Mammary epithelial cell (primary cell): ENCODE data around the gene AGFG1.

ENCODE experiments used
- EZH2 ChIP-seq: IDR thresholded peaks from 2 replicates; pipeline ENCODE4 v1.6.1; 2012; ENCODE audit warnings: low read length, inconsistent platforms, borderline replicate concordance
- TF ChIP-seq, protein P1 (sequence below), 2 donors: IDR thresholded peaks in 1 of 2; conservative IDR thresholded peaks in 1 of 2; 2 replicates each; pipeline ENCODE4 v1.5.1; 2011 to 2012; ENCODE audit warnings: inconsistent platforms in 2 of 2, low read length in 2 of 2, mild to moderate bottlenecking in 2 of 2, control low read depth in 1 of 2, low read depth in 1 of 2; ENCODE audit not compliant: insufficient read depth in 1 of 2; ENCODE audit errors: extremely low read depth in 1 of 2

DNA sequence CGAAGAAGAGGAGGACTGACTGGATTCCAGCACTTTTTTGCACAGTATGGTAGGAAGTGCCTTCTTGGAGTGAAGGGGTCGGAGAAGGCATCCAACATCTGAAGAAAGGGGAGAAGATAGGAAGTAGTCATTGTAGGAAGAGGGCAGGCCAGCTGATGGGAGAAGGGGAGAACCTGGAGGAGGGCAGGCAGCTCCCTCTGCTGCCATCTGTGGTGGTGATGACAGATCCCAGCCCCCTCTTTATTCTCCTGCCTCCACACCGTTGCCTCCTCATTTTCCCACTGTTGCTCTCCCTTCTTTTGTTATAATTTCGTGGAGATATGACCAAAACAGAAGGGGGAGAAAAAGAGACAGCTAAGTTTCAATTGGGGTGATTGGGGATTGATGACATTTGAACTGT lies 123.8 kb downstream of the AGFG1 start:
- TF ChIP-seq, protein P1, sequence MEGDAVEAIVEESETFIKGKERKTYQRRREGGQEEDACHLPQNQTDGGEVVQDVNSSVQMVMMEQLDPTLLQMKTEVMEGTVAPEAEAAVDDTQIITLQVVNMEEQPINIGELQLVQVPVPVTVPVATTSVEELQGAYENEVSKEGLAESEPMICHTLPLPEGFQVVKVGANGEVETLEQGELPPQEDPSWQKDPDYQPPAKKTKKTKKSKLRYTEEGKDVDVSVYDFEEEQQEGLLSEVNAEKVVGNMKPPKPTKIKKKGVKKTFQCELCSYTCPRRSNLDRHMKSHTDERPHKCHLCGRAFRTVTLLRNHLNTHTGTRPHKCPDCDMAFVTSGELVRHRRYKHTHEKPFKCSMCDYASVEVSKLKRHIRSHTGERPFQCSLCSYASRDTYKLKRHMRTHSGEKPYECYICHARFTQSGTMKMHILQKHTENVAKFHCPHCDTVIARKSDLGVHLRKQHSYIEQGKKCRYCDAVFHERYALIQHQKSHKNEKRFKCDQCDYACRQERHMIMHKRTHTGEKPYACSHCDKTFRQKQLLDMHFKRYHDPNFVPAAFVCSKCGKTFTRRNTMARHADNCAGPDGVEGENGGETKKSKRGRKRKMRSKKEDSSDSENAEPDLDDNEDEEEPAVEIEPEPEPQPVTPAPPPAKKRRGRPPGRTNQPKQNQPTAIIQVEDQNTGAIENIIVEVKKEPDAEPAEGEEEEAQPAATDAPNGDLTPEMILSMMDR (conservative IDR thresholded peaks at IDR 0.05 in 1 of 2, IDR thresholded peaks at IDR 0.05 in 1 of 2; ENCODE audit: extremely low read depth in 1 of 2, insufficient read depth in 1 of 2, low read depth in 1 of 2, low read length in 2 of 2), result no peak
- TF ChIP-seq EZH2, result no peak
